Measurements from ENCODE around the gene HIGD2A.
"Not testable (repeated sequence)": the region's sequence is repeated elsewhere in the genome, so short reads cannot be mapped to it uniquely, and the experiment has no call there.

HIGD2A gene

DNA sequence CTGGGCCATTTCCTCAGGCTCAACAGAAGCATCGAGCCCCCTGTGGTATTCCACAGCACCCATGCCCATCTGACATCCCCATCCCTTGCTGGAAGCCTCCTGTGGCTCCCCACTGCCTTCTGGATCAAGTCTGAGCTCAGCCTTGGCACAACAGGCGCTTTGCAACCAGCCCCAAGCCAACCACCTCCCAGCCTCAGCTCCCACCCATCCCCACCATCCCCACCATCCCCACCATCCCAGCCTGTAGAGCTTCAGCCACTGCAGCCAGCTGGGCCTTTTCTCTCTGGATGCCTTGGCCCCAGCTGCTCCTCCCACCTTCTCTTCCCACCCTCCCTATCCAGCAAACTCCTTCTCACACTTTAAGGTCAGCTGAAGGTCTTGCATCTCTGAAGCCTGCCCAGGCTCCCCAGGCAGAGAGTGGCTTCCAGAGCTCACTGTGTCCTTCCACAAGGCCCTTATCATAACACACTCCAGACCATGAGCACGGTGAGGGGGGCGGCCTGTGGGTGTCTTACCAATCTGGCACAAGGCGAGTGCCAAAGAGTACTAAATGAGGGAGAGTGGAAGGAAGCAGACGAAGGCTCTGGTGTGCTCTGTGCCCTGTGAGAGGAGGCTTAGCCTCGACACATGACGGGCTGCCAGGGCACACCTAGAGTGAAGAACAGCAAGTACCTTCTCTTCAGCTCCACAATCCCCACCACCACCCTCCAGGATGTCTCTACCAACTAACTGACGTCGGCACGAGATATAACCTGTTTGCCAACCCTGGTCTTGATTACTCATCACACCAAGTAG is 6.5 kb downstream of the HIGD2A start:
- no peak for DNase-seq (ENCODE audit: low read depth)

DNA sequence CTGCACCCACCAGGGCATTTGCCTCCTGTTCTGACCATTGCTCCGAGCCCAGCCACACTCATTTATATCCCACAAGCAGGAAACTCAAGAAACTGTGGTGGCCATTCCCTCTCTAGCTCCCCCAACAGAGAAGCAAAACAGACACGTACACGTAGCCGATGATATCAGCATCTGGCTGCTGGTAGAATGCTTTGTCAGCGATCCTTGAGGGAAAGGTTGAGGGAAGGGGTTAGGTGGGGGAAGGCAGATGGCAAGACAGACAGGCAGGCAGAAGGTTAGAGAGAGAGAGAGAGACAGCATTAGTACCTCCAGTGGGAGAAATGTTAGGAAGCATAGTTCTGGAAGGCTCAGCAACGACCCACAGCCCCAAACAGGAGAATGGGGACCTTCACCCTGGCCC is 7.8 kb downstream of the HIGD2A start:
- no peak for DNase-seq (ENCODE audit: low read depth)

DNA sequence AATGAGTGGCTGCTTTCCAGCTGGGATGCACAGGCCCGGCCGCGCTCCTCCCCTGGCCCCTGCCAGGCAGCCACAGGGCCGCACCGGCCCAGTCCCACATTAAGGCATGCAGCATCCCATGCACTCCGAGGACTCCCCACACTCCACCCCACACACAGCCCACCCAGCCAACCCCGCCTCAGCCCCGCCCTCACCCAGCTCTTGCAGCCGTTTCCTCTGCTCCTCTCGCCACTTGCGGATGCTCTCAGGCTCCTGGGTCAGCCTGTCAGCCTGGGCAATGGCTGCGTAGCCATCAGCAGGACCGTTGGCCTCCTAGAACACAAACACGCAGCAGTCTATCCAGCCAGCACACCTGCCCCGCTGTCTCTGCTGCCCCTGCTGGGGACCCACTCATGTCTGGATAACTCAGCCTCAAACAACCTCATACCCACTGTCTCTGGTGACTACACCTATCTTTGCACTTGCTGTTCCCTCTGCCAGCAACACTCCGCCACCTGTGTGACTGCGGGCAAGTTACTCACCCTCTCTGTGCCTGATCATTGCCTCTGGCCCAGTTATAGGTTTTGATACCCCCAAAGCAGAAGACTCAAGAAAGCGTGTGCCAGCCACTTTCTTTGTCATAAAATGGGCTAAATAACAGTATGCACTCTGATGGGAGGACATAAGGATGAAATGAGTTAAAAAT is 9.3 kb downstream of the HIGD2A start:
- no peak for DNase-seq (ENCODE audit: low read depth)

- DNase-seq (ENCODE audit: low read depth), result no peak
Observed at GRCh38 chr5:176400382-176401156, 12.0 kb downstream of the HIGD2A start.

GRCh38 chr5:176401281-176402205 is 13.0 kb downstream of the HIGD2A start:
- DNase-seq (ENCODE audit: low read depth), result no peak

DNA sequence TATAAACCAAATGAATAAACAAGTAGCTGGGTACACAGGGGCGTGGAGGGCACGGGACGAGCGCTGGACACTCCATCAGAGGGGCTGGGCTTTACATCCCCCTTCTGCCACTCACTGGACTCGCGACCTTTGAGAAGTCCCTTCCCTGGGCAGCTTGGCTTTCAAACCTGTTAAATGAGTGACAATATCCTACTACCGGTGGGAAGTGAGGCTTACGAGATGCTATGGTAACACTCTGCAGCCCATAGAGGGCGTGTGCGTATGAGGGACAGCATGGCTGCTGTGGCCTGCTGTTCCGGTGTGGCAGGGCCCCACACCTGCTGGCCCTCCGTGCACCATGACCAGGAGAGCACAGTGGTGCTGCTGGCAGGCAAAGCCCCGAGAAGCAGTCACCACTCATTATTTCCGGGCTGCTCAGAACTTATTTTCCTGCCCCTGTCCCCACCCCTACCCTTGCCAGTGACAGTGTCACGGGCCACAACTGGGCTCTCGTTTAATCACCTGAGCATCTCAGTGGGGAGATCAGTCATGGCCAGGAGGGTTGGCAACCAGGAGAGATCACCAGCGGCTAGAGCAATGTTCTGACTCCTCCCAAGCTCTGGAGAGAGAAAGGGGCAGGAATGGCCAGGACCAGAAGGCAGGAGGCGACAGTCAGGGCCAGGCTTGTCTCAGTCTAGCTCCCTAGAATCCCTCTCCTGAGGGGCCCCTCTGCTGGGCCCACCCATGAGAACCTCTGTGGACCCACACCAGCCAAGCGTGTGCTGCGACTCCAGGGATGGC is 17.3 kb downstream of the HIGD2A start:
- DNase-seq (ENCODE audit: low read depth), result no peak

- DNase-seq (ENCODE audit: low read depth), result no peak
Observed at GRCh38 chr5:176406436-176407052, 18.0 kb downstream of the HIGD2A start.

GRCh38 chr5:176407456-176408251 is 19.1 kb downstream of the HIGD2A start:
- no peak for DNase-seq (ENCODE audit: low read depth)

- not testable (repeated sequence) for DNase-seq (ENCODE audit: low read depth)
Observed at GRCh38 chr5:176408252-176408573, 19.7 kb downstream of the HIGD2A start.

DNA sequence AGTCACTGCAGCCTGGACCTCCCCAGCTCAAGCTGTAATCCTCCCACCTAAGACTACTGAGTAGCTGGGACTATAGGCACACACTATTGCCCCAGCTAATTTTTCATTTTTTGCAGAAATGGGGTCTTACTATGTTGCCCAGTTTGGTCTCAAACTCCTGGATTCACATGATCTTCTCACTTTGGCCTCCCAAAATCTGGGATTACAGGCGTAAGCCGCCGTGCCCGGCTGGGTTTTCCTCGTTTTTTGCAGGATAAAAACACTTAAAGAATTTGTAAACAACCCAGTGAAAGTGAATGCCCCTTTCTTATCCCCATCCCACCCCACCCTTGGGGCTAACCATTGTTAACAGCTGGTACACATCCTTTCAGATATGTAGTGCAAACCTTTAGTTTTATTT is 20.0 kb downstream of the HIGD2A start:
- DNase-seq (ENCODE audit: low read depth), result no peak

DNA sequence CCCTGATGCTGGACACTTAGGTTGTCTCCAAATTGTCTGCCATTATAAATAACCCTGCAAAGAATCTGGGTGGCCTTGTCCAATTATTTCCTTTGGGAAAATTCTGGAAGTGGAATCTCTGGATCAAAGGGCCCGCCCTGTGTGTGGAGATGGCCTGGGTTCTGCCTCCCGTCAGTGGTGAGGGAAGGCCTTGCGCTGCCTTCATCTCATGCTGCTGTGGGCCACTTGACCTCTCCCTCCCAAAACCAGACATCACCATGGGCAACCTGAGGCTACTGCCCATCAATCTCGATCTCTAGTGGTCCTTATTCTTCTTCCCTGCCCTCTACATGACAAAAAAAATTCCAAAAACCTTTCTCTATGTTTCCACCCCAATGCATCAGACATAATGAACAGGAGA is 21.2 kb downstream of the HIGD2A start:
- DNase-seq (ENCODE audit: low read depth), result no peak

DNA sequence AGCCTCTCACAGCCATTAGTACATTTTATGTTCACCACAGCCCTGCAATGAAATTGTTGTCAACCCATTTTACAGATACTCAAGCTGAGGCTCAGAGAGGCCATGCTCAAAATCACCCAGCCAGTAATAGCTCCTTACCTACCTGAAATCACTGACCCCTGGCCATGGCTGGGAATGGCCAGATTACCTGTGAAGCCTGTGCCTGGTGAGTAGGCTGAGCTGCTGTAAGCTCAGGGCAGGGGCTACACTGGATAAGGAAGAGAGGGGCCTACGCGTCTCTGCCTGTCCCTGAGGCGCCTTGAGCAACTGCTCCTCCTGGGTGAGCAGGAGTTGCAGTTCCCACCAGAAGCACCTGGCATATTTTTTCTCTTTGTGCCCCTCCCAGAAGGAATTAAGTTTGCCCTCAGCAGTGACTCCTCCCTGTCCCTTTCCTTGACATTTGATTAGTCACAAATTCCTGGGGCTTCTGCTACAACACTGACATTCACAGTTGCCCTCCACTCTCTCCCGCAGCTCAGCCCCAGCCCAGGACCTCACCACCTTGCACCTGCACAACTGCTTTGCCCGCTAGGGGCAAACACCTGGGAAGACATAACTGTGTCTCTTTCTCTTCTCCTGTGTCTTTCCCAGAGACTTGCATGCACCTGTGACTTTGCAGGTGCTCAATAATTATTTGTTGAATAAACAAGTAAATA is 22.1 kb downstream of the HIGD2A start:
- DNase-seq (ENCODE audit: low read depth), result no peak

DNA sequence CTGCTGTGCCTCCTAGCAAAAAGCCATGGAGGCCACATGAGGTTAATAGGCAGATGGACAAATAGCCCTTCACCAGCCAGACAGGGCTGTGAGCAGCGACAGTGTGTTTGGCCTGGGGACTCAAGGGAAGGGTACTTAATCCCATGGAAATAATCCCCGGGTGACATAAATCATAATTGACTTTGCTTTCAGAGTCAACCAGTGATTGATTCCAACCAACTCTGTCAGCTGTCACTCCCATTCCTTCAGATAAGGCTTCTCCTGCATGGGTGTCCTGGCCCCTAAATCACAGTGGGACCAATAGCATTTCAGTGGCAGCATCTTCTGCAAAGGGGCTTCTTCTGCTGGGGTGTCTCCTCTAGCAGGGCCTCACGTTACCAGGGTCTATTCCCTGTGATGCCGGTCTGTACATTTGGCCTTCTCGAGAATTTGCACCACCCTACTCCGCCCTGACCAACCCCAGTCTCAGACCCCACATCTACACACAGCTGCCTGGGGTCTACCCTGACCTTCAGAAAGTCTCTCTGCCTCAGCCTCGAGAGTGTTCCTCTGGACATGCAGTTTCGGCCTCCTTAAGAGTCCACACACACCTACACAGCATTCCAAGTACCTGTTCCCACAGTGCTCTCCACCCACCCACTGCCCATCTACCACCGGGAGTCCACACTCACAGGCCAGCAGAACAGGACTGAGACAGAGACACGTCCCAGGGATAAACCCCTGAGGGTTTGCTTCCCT is 24.1 kb downstream of the HIGD2A start:
- DNase-seq (ENCODE audit: low read depth), result no peak

DNA sequence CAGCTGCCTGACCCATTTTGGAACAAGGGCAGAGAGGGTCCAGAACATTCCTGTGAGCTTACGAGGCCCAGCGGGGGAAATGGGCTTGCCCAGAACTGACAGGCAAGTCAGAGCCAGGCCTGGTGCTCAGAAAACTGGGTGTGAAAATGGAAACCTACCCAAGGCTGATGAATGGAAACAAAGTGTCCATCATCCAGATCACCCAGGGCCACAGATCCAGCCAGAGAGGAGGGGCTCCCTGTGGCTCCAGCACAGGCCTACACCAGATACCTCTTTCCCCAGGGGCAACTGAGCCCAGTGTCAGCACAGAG is 24.7 kb downstream of the HIGD2A start:
- no peak for DNase-seq (ENCODE audit: low read depth)

DNA sequence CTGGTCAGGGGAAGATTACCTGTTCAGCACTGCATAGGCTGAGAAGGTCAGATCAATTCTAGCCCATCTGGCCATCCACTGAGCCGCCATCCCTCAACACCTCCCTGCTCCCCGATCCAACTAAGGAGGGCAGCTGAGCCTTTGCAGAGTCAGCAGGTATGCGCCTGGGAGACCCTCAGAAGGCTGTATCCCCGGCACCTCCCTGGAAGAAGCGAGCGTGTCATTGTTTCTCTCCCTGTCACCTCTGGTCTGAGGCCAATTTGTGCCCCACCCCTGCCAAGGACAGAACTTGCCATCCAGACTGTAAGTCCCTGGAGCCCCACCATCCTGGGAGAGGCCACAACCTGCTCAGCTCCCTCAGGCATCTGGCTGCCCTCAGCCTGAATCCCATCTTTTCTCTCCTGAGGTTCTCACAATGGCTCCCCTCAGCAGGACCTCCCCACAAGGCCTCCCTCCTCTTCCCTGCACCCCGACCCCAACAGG is 25.2 kb downstream of the HIGD2A start:
- no peak for DNase-seq (ENCODE audit: low read depth)

- no peak for DNase-seq (ENCODE audit: low read depth)
Observed at GRCh38 chr5:176414704-176415103, 26.2 kb downstream of the HIGD2A start.

DNA sequence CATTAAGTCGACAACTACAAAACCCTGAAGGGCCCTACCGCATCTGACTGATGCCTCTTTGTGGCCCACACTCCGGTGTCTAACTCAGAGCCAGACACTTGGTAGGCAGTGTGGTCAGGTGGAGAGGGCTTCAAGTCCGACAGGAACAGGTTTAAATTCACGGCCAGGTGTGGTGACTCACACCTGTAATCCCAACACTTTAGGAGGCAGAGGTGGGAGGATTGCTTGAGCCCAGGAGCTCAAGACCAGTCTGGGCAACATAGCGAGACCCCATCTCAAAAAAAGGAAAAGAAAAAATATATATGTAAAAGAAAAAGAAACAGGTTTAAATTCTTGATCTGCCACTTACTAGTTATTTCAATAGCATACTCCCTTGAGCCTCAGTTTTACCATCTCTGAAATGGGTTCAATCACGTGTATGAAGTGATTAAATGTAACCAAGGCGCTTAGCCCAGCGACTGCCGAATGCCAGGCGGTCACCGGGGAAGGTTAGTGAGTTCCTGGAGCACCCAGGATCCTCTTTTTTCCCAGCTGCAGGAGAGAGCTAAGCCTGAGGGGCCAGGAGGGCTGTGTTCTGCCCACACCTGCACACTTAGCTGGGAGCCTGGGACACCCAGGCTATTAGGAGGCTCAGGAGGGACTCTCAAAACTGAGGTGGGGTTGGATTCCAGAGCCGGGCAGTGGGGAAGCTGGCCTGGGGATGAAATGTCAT is 26.8 kb downstream of the HIGD2A start:
- no peak for DNase-seq (ENCODE audit: low read depth)

Data from HS-5 (cell line).